ENCODE data around the gene VWA8.

VWA8 gene

DNA sequence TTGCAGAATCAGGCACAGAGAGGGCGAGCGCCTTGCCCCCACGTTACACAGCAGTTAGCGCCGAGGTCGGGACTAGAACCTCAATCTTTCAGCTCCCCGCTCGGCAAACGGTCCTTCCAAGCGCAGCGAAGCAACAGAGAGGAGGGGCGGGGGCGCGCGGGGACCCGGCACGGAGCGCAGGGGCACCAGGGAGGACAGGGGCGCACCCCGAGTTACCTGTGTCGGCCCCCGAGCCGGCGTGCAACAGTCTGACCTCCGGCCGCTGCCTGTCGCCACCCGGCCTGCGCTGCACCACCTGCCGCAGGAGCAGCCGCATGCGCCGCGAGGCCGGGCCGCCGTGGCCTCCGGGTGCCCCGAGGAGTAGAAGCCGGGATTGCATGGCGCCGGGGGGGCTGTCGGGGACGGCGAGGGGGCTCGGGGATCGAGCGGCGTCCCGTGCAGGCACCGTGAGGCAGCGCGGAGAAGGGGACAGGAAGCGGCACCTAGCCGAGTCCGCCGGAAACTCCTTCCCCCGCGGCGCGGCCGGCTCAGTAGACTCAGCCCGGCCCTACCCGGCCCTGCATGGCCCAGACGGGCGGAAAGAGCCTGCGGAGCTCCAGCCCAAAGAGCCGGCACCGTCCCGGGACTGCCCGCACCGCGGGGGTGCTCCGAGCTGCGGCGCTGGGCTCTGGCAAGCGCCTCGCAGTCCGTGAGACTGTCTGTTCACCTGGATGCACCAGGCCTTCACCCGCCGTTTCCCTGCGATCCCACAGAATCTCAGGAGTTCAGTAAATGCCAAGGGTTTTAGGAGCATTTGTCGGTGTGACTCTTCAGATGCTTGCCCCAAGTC is at the start of gene VWA8:
Gene VWA8, minus strand, starts transcription at position 473 of the 829 bp plus-strand sequence. Its CDS starts 94 bp downstream, at position 379.
- peak; percentile 93 for DNase-seq (ENCODE audit: low spot score)

DNA sequence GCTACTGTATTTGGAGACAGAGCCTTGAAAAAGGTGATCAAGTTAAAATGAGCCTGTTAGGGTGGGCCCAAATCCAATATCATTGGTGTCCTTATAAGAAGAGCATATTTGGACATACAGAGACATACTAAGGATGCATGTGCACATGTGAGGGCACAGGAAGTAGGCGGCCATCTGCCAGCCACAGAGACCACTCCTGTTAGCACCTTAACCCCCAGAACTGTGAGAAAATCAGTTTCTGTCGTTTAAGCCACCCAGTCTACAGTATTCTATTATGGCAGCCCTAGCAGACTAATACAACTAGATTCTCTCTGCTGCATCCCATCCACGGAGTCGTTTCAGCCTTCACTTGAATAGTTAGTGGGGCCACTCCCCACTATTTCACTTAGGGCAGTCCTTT is 48.1 kb upstream of the VWA8 start:
- DNase-seq (ENCODE audit: low spot score): no peak

- no peak for DNase-seq (ENCODE audit: low spot score)
These were observed 46.9 kb upstream of the VWA8 start for GRCh38 chr13:42007844-42008243.

DNA sequence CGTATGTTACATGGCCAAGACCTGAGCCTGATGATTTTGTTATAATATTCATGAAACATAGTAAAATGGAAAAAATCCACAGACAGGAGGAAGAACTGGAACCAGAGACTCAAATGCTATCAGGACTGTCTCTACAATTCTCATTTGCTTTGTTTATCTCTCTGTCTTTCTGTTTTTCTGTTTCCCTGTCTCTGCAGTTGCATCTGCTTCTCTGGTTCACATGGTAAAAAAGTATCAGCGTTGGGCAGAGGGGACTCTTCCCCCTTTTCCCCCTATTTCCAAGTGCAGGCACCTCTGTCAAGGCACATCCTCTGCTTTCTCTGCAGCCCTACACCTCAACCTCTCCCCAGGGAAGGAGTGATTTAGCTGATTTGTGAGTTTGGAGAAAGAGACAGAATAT is 41.2 kb upstream of the VWA8 start:
- DNase-seq (ENCODE audit: low spot score): no peak

GRCh38 chr13:42001580-42001979 is 40.7 kb upstream of the VWA8 start:
- DNase-seq (ENCODE audit: low spot score): no peak

DNA sequence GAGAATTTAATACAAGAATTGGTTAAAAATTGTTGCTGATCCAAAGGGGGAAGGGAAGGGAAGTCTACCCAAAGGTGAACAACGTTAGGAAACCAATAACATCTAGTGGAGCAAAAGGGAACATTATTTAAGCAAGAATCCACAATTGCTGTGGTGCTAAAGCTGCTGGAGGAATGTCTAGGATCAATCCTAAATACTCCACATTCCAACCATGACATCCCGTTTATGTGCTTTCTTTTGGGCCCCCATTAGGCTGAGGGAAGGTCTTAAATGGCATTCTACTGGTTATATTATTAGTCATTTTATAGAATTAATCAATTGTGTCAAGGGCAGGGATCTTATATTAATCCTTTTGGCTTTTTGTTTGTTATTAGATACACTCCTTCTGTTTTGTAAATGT is 39.9 kb upstream of the VWA8 start:
- no peak for DNase-seq (ENCODE audit: low spot score)

- DNase-seq (ENCODE audit: low spot score): no peak
These were observed 36.5 kb upstream of the VWA8 start for GRCh38 chr13:41997396-41997795.

GRCh38 chr13:41995946-41996345 is 35.0 kb upstream of the VWA8 start:
- no peak for DNase-seq (ENCODE audit: low spot score)

DNA sequence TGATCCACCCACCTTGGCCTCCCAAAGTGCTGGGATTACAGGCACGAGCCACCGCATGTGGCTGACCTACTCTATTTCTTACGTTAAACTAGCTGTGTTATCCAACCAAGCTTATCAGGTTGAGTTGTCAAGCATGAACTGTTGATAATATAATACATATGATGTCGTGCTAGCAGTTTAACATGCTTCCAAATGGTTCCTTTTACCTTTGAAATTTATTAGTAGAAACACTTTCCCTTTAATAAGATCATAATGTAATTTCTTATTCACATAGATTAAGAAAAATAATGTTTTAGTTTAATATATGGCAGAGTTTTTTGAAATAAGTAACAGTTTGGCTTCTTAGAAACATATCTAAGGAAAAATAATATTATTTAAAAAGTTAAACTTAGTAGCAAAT is 34.4 kb upstream of the VWA8 start:
- DNase-seq (ENCODE audit: low spot score): no peak

DNA sequence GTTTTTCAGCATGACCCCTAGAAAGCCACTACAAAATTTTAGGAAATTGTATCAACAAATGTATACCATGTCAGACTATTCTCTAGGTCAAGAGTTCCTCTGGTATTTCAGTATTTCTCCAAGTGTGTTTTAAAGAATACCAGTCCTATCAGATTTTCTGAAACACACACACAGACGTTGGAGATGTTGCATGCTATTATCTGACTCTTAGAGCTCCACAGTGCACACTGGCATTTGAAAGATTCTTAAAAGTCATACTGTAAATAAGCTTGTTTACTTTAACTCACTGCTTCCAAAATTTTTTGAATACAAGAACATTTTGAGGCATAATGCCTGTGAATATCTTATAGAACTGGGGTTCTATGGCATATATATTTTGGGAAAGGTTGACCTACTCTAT is 33.8 kb upstream of the VWA8 start:
- DNase-seq (ENCODE audit: low spot score): no peak

DNA sequence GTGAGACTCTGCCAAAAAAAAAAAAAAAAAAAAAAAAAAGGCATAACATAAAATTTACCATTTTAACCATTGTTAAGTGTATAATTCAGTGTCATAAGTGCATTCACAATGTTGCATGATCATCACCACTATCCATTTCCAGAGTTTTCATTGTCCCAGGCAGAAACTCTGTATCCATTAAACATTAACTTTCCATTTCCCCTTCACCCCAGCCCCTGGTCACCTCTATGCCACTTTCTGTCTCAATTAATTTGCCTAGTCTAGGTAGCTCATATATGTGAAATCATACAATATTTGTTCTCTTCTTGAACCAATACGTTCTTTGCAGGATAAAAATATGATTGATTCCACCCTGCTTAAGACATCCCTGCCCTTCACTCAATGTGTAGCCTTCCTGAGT is 31.0 kb upstream of the VWA8 start:
- no peak for DNase-seq (ENCODE audit: low spot score)

- no peak for DNase-seq (ENCODE audit: low spot score)
These were observed 27.3 kb upstream of the VWA8 start for GRCh38 chr13:41988244-41988643.

DNA sequence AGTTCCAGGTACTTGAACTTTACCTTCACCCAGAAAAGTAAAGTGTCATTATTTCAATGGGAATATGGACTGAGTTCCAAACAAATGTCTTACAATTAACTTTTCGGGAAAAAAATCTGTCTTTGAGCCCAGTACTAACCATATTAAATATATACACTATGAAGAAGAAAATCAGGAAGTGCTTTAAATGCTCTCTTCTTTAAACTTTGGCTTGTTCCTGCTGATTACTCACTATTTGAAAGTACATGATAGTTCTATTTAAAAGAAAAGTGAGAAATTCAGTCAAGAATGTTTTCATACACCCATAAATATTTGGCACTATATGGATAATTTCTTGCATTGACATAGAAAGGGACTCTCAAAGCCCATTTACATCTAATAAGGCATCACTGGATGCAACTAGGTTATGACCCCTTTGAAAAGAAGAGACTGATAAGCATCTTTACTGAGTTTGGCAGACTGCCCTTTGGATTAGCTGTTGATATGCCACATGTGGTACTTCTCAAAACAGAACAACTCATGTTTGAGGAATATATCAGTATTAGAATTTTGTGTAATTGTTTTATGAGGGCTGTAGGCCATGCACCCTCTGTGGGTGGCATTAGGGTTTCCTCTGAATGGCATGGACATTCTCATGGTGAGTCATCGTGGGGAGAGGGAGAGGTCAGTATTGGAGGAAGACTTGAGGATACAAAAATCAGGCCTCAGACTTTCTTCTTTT is 25.0 kb upstream of the VWA8 start:
- DNase-seq (ENCODE audit: low spot score): no peak

DNA sequence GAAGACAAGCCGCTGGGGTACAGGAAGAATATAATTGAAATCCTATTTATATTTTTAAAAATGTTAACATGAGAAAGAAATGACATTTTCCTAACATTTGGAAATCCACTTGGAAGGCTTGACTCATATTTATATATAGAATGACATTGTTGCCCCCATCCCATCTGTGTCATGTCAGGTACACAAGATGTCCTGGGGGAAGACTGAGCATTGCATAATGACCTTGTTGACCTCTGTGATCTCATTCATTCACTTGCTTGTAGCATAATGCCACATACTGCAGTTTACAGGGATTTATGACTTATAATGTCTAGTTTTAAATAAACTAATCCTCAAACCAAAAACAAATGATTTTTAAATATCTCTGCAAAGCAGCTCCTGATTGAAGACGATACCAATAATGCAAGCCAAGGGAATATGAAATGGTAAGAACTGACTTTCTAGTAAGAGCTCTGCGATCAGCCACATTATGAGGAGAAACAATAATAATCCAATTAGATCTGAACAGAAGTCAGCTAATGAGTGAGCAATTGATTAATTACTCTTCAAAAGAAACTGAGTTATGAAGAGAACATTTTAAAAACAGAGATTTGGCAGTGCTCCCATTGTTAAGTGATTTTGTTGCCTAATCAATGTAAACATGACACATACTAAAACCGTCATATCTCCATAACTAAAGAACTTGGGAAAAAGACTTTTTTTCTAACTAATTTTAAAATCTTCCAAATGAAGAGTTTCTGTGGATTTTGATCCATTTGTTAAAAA is 21.2 kb upstream of the VWA8 start:
- DNase-seq (ENCODE audit: low spot score): no peak

- no peak for DNase-seq (ENCODE audit: low spot score)
These were observed 17.1 kb upstream of the VWA8 start for GRCh38 chr13:41978007-41978406.

DNA sequence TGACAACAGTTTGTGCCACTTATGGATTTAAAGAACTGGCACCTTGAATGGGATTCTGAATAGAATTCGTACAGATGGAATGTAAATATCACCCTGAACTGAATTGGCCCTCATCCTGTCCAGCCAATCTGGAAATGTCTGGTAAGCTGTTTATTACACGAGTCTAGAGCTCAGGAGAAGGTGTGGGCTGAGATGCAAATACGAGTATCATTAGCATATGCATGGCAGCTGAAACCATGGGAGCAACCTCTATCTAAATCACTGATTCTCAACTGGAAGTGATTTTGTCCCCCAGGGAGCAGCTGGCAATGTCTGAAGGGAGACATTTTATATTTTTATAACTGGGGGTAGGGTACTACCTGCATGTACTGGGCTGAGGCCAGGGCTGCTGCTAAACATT is 15.6 kb upstream of the VWA8 start:
- peak; percentile 22 for DNase-seq (ENCODE audit: low spot score)

GRCh38 chr13:41974262-41974900 is 13.5 kb upstream of the VWA8 start:
- DNase-seq (ENCODE audit: low spot score): no peak

DNA sequence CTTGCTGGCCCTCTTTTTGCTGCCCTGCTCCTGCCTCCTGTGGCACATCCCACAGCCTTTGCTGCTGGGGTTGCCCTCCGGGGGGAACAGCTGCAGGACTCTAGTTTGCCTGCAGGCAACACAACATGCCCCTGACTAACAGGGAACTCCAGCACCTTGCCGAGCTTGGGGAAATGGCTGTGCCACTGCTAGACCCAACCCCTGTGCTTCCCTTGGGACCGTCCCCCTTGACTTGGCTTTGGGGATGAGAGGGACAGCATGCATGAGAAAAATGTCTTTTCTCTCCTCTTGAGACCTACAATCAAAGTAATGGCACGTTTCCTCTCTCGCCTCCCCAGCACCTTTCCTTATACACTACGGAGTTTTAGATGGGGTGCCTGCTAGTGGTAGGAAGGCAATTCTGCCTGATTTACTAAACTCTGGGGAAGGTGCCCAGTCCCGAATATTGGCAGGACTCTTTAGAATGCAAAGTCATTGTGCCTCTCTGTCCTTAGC is 12.4 kb upstream of the VWA8 start:
- DNase-seq (ENCODE audit: low spot score): peak; percentile 23

- DNase-seq (ENCODE audit: low spot score): no peak
These were observed 10.9 kb upstream of the VWA8 start for GRCh38 chr13:41971848-41972247.

DNA sequence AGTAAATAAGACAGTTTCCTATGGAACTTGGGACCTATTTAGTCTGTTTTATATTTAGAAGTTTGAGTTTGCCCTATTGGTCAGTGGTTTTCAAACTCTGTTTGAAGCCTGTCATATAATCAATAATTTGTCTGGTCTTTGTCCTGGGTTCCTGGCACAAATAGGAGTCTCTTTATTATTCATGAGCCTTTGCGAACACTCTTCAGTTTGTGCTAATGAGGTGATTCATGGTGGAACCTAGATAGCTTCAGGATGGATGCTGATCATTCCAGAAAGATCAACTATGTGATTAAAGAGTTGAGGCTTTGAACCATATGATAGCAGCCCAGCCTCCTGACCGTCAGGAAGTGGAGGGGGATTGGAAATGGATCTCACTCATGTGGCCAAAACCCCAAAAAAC is 10.0 kb upstream of the VWA8 start:
- no peak for DNase-seq (ENCODE audit: low spot score)

DNA sequence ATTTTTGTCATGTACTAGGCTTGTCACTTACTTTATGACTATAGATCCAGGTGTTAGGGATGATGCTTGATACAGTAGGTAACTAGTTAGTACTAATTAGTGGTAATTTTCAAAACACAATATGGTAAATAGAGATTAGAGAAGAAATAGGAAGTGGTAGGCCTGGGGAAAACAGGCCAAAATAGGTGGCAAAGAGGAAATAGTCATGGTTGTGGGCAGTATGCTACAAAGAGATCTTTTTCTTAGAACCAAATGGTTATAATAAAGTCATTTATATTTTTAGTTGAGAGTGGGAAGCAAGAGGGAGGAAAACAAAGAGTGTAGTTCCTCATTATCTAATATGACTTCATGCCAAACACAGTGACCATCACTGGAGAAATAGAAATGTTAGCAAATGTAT is 9.1 kb upstream of the VWA8 start:
- no peak for DNase-seq (ENCODE audit: low spot score)

GRCh38 chr13:41969072-41969471 is 8.2 kb upstream of the VWA8 start:
- DNase-seq (ENCODE audit: low spot score): no peak

Measured in iPS-NIHi11 (cell line).